ENCODE measurements around the gene DOK3.

GRCh38 chr5:177542816-177543465 lies 33.3 kb upstream of the DOK3 start:
- TF ChIP-seq, protein P1, sequence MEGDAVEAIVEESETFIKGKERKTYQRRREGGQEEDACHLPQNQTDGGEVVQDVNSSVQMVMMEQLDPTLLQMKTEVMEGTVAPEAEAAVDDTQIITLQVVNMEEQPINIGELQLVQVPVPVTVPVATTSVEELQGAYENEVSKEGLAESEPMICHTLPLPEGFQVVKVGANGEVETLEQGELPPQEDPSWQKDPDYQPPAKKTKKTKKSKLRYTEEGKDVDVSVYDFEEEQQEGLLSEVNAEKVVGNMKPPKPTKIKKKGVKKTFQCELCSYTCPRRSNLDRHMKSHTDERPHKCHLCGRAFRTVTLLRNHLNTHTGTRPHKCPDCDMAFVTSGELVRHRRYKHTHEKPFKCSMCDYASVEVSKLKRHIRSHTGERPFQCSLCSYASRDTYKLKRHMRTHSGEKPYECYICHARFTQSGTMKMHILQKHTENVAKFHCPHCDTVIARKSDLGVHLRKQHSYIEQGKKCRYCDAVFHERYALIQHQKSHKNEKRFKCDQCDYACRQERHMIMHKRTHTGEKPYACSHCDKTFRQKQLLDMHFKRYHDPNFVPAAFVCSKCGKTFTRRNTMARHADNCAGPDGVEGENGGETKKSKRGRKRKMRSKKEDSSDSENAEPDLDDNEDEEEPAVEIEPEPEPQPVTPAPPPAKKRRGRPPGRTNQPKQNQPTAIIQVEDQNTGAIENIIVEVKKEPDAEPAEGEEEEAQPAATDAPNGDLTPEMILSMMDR (IDR thresholded peaks at IDR 0.05; ENCODE audit: insufficient read depth, low read length, poor library complexity, severe bottlenecking) = no peak
- TF ChIP-seq EZH2phosphoT487 (conservative IDR thresholded peaks at IDR 0.05; ENCODE audit: low read length) = no peak

All from SU-DHL-6 (cell line).